ENCODE results near the gene TRAPPC3L. TPM values are rescaled to one million over a fixed set of nuclear protein-coding genes. Genes with fewer than 3 reads are reported as not detected.
"Not testable (repeated sequence)": the region's sequence is repeated elsewhere in the genome, so short reads cannot be mapped to it uniquely, and the experiment has no call there.

TRAPPC3L gene
- total and polyA plus RNA-seq, 9 of the 15 experiments (the other 6 are each of a cell fraction or from before 2014, with no cell fraction given) = not detected

DNA sequence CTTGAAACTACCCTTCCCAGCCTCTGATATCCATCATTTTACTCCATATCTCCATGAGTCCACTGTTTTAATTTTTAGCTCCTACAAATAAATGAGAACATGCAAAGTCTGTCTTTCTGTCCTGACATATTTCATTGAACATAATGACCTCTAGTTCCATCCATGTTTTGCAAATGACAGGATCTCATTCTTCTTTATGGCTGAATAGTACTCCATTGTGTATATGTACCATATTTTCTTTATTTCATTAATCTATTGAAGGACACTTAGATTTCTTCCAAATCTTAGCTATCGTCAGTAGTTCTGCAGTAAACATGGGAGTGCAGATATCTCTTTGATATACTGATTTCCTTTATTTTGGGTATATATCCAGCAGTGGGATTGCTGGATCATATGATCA lies 50.3 kb downstream of the TRAPPC3L start:
- H3K4me1 ChIP-seq (replicated peaks in 1 of 2; ENCODE audit: control insufficient read depth in 2 of 2, insufficient read depth in 2 of 2, low read length in 2 of 2) = peaks cover 0 to 11% of the 10 kb centered on the region in 2 experiments; a peak in 3 of 5 replicates
- H3K36me3 ChIP-seq (ENCODE audit: control insufficient read depth, insufficient read depth, low read length); H3K27me3 ChIP-seq (ENCODE audit: control insufficient read depth in 2 of 2, insufficient read depth in 2 of 2, low read length in 2 of 2); H3K9ac ChIP-seq (ENCODE audit: insufficient read depth in 1 of 2, low read depth in 2 of 2, low read length in 2 of 2); H3K9me3 ChIP-seq (replicated peaks; ENCODE audit: control insufficient read depth, insufficient read depth, low read depth, low read length); H3K4me2 ChIP-seq (ENCODE audit: insufficient read depth, low read length); H3K79me2 ChIP-seq (ENCODE audit: control insufficient read depth, insufficient read depth, low read length); H3K27ac ChIP-seq (ENCODE audit: extremely low read depth, low read depth, low read length); FAIRE-seq; intact Hi-C loops (cut with micrococcal nuclease); CTCF ChIA-PET (ENCODE audit: low intra/inter-chr PET ratio); DNase-seq (ENCODE audit: extremely low read depth in 1 of 4, low spot score in 3 of 4); in situ Hi-C loops (cut with MboI); POLR2A ChIA-PET; H4K20me1 ChIP-seq (replicated peaks; ENCODE audit: control insufficient read depth, insufficient read depth, low read length); ATAC-seq; H3K9me1 ChIP-seq (ENCODE audit: control insufficient read depth, insufficient read depth, low read length); BruUV-seq (replicated peaks); H3K4me3 ChIP-seq; H2AFZ ChIP-seq (ENCODE audit: low read depth, low read length): not testable (repeated sequence)
- 50% methylated on average over 1 of the region's 1 CpG for WGBS (ENCODE audit: insufficient coverage, low coverage, missing lambda C conversion rate)
- TF ChIP-seq ZNF146 (CRISPR knock-in tag; IDR thresholded peaks at IDR 0.05; ENCODE audit: unreplicated experiment) = peak; percentile 63

DNA sequence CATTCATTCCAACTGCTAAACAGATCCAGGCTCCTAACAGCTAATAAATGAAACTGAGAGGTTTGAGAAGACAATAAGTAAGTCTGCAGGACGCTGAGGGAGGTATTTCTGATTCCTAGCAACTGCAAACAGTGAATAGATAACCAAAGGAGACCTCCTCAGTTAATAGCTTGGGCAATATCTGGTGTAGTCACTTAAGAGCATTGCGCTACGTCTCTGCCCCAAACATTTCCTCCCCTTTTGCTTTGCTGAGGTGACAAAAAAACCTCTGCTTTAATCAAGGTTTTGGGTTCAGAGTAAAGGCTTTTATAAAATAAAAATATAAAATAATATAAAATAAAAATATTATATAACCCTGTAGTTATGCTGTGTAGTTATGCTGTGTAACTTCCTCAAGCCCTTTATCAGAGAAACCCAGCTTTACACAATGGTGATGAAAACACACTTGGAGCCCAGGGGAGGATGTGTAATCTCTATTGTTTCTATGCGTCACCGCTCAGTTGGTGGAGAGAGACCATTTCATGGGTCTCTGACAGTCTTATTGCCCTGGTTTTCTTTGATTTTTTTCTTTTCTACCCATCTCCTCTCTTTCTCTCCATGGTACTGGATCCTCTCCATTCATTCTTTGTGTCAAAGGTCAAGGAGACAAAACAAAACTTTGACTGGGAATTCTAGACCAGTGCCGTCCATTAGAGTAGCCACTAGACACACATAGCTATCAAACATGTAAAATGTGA lies 53.0 kb downstream of the TRAPPC3L start:
- in situ Hi-C loops (cut with MboI) (no loop called here), intact Hi-C loops (cut with micrococcal nuclease) (no loop called here)
- H3K9me1 ChIP-seq (ENCODE audit: control insufficient read depth, insufficient read depth, low read length) = no peaks in the 10 kb centered on the region
- peak overlapping the region; percentile 59 for H2AFZ ChIP-seq (ENCODE audit: low read depth, low read length)
- H3K36me3 ChIP-seq (ENCODE audit: control insufficient read depth, insufficient read depth, low read length) = no peaks in the 10 kb centered on the region
- no peak overlapping the region for H3K4me3 ChIP-seq
- peak overlapping the region; percentile 42 for H3K4me2 ChIP-seq (ENCODE audit: insufficient read depth, low read length)
- no peaks in the 10 kb centered on the region for H3K79me2 ChIP-seq (ENCODE audit: control insufficient read depth, insufficient read depth, low read length)
- H4K20me1 ChIP-seq (replicated peaks; ENCODE audit: control insufficient read depth, insufficient read depth, low read length) = no peaks in the 10 kb centered on the region
- ChIA-PET CTCF (ENCODE audit: low intra/inter-chr PET ratio) (no interaction called here), POLR2A (interaction anchor here (0.9 to 1.5 kb wide), 5 partner anchors 10 to 31 kb away, joined by 3 to 5 read pairs (median 3); partner anchors contain the start of genes CALHM5 and CALHM6)
- FAIRE-seq (peak; percentile 85), DNase-seq (ENCODE audit: extremely low read depth in 1 of 4, low spot score in 3 of 4) (peak; percentile 15 to 88 (median 44)), ATAC-seq (peak; percentile 97)
- H3K4me1 ChIP-seq (replicated peaks in 1 of 2; ENCODE audit: control insufficient read depth in 2 of 2, insufficient read depth in 2 of 2, low read length in 2 of 2) = peaks cover 0 to 11% of the 10 kb centered on the region in 2 experiments; a peak in 3 of 5 replicates
- H3K9ac ChIP-seq (ENCODE audit: insufficient read depth in 1 of 2, low read depth in 2 of 2, low read length in 2 of 2) = peak overlapping the region in 1 of 2 experiments; percentile 27; a peak in 2 of 4 replicates
- H3K9me3 ChIP-seq (replicated peaks; ENCODE audit: control insufficient read depth, insufficient read depth, low read depth, low read length) = no peaks in the 10 kb centered on the region
- H3K27me3 ChIP-seq (ENCODE audit: control insufficient read depth in 2 of 2, insufficient read depth in 2 of 2, low read length in 2 of 2) = no peaks in the 10 kb centered on the region
- WGBS (ENCODE audit: insufficient coverage, low coverage, missing lambda C conversion rate) = under 1% methylated on average over 6 of the region's 6 CpGs
- BruUV-seq (replicated peaks) = no TSS peak
- peak overlapping the region; percentile 82 for H3K27ac ChIP-seq (ENCODE audit: extremely low read depth, low read depth, low read length)
- TF ChIP-seq MYC (IDR thresholded peaks at IDR 0.05; ENCODE audit: low read depth, low read length) = no peak
- TF ChIP-seq MYC (CRISPR knock-in tag; IDR thresholded peaks at IDR 0.05; ENCODE audit: borderline replicate concordance, low read depth) = no peak
- peak; percentile 59 for TF ChIP-seq NEUROD1 (IDR thresholded peaks at IDR 0.05; ENCODE audit: borderline replicate concordance, low read depth, low read length, partially characterized antibody)
- peak; percentile 91 for TF ChIP-seq SMARCC2 (IDR thresholded peaks at IDR 0.05; ENCODE audit: low read depth)
- TF ChIP-seq, protein P1, sequence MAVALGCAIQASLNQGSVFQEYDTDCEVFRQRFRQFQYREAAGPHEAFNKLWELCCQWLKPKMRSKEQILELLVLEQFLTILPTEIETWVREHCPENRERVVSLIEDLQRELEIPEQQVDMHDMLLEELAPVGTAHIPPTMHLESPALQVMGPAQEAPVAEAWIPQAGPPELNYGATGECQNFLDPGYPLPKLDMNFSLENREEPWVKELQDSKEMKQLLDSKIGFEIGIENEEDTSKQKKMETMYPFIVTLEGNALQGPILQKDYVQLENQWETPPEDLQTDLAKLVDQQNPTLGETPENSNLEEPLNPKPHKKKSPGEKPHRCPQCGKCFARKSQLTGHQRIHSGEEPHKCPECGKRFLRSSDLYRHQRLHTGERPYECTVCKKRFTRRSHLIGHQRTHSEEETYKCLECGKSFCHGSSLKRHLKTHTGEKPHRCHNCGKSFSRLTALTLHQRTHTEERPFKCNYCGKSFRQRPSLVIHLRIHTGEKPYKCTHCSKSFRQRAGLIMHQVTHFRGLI (CRISPR knock-in tag; IDR thresholded peaks at IDR 0.05) = no peak
- TF ChIP-seq, protein P2, sequence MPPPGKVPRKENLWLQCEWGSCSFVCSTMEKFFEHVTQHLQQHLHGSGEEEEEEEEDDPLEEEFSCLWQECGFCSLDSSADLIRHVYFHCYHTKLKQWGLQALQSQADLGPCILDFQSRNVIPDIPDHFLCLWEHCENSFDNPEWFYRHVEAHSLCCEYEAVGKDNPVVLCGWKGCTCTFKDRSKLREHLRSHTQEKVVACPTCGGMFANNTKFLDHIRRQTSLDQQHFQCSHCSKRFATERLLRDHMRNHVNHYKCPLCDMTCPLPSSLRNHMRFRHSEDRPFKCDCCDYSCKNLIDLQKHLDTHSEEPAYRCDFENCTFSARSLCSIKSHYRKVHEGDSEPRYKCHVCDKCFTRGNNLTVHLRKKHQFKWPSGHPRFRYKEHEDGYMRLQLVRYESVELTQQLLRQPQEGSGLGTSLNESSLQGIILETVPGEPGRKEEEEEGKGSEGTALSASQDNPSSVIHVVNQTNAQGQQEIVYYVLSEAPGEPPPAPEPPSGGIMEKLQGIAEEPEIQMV (tag; conservative IDR thresholded peaks at IDR 0.05; ENCODE audit: low read depth) = no peak
- TF ChIP-seq, protein P3, sequence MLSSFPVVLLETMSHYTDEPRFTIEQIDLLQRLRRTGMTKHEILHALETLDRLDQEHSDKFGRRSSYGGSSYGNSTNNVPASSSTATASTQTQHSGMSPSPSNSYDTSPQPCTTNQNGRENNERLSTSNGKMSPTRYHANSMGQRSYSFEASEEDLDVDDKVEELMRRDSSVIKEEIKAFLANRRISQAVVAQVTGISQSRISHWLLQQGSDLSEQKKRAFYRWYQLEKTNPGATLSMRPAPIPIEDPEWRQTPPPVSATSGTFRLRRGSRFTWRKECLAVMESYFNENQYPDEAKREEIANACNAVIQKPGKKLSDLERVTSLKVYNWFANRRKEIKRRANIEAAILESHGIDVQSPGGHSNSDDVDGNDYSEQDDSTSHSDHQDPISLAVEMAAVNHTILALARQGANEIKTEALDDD (IDR thresholded peaks at IDR 0.05) = peak; percentile 71; the same call in 1 of the 2 replicates
- peak; percentile 12; the same call in 1 of the 2 replicates for TF ChIP-seq NCOA6 (IDR thresholded peaks at IDR 0.05)
